ENCODE data around the gene BLOC1S1.
"Not testable (repeated sequence)": the region's sequence is repeated elsewhere in the genome, so short reads cannot be mapped to it uniquely, and the experiment has no call there.

Gene BLOC1S1

DNA sequence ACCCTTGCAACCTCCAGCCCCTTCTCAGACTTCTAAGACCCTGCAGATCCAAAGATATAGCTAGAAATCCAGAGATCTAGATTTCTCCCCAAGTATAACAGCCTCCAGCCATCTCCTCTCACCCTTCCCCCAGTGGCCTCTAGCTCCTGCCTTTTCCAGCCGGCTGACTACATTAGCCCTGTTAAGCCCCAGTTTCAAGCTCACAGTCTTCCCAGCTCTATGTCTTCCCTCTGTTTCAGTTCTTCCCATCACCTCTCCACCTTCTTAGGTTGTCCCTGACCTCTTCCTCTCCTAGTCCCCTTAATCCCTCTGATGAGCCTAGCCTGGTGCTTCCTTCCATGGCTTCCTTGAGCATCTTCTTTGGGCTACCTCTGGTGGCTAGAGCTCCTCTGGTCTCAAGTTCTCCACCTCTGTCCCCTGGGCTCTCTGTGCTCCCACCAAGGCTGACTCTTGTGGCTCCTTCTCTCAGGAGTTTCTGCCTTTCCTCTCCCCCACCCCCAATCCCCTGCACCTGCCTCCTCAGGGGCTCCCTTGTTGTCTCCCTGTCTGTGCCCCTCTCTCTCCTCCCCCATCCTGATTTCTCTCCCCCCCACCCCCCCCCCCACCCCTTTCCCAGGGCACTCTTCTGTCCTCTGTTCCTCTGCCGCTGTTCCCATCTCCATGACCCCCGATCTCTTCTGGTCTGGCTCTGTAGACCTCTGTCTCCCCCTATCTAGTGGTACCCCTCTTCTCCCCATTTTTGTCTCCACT is 26.3 kb downstream of the BLOC1S1 start:
- peaks cover 61% of the 10 kb centered on the region for H3K4me1 Mint-ChIP-seq
- no peaks in the 10 kb centered on the region for H3K9me3 Mint-ChIP-seq
- peak overlapping the region; percentile 81 to 94 for H3K4me3 Mint-ChIP-seq
- peak overlapping the region in 1 of 2 donors; percentile 67 for H3K27ac Mint-ChIP-seq
- DNase-seq (no peak), ATAC-seq (no peak)
- no peaks in the 10 kb centered on the region for H3K27me3 Mint-ChIP-seq

DNA sequence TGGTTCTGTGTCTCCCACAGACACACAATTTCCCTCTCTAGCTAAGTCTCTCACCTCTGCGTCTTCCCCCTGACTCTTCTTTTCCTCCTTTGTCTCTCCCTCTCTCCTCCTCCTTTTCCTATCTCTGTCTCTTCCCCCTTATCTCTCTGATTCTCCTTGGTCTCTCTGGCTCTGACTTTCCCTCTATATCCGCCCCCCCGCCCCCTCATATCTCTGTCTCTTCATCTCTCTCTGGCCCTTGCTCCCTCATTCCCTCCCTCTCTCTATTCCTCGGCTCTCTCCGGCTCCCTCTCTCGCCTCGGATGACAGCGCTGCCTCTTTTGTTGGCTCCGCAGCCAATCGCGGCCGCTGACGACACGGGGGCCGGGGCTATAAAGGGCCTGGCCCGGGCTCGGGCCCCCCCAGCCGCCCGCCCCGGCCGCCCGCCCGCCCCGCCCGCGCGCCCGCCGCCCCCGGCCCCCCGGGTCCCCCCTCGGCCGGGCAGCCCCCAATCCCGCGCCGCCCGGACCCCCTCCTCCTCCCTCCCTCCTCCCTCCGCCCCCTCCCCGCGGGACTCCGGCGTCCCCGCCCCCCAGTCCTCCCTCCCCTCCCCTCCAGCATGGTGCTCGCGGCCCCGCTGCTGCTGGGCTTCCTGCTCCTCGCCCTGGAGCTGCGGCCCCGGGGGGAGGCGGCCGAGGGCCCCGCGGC is 27.0 kb downstream of the BLOC1S1 start, which contains the start of gene GDF11:
Gene GDF11 (plus strand): TSS at position 404 of the 687 bp plus-strand sequence. CDS start 195 bp downstream, at position 599.
- Mint-ChIP-seq H3K4me1 (peaks cover 54% of the 10 kb centered on the region), H3K27me3 (no peaks in the 10 kb centered on the region), H3K4me3 (peak within 1 kb of the TSS; percentile 89 to 94), H3K9me3 (no peaks in the 10 kb centered on the region), H3K27ac (peak within 1 kb of the TSS; percentile 67 to 77)
- peak; percentile 64 to 68 for DNase-seq
- peak; percentile 60 for ATAC-seq

DNA sequence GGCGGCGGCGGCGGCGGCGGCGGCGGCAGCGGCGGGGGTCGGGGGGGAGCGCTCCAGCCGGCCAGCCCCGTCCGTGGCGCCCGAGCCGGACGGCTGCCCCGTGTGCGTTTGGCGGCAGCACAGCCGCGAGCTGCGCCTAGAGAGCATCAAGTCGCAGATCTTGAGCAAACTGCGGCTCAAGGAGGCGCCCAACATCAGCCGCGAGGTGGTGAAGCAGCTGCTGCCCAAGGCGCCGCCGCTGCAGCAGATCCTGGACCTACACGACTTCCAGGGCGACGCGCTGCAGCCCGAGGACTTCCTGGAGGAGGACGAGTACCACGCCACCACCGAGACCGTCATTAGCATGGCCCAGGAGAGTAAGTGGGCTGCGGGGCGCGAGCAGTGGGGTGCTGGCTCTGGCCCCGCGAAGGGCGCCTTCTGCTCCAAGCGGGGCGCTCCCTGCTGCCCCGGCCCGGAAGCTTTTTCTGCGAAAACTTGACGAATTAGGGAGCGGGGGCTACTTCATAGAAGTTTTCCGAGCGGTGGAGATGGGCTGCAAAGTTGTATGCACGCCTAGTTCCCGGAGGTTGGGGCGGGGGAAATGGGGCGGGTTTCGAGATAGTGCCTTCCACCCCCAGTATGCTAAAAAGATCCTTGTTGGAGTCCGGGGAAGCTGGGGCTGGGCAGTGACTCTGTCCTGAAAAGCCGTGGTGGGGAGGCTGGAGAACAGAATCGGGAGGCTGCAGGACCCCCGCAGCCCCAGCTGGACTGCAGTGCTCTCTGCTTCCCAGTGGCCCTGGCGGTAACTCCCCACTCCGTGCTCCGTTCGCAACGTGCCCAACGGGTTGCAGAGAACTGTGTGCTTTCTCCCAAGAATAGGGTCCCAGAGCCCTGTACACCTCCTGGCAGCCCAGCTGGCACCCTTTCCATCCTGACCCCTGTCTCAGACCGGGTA is 27.8 kb downstream of the BLOC1S1 start:
- Mint-ChIP-seq H3K27me3 (no peaks in the 10 kb centered on the region), H3K9me3 (no peaks in the 10 kb centered on the region), H3K27ac (peak overlapping the region; percentile 59 to 77), H3K4me1 (peaks cover 47% of the 10 kb centered on the region), H3K4me3 (peak overlapping the region; percentile 86 to 89)
- DNase-seq (peak; percentile 51 to 54), ATAC-seq (peak; percentile 63)

DNA sequence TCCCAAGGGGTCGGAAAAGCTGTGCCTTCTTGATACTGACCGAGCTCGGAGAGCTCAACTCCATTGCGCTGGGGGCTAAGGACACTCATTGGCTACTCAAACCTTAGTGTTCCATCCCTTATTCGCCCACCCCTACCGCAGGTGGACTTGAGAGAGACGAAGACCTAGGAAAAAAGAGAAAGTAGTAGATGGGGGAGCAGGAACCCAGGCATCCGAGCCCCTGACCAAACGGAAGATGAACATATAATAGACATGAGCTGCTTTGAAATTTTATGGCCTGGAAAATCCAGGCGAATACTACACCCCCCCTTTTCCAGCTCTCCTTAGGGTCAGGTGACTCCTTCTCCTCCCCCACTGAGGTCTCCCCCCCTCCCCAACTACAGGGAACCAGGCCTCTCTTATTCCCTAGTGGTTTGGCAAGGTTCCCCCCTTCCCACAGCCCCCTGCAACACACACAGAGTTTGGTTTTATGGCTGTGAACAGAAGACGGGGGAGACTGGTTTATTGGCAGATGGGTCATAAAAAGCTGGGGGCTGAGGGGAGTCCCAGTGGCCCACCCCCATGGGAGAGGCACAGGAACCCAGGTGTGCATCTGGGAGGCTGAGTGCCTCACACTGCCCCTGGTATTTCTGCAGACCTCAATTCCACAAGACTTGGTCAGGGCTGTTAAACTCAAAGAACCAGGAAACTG is 28.6 kb downstream of the BLOC1S1 start:
- no peak for ATAC-seq
- Mint-ChIP-seq H3K4me3 (peak overlapping the region; percentile 86 to 89), H3K27ac (peak overlapping the region; percentile 59 to 77), H3K9me3 (no peaks in the 10 kb centered on the region), H3K27me3 (no peaks in the 10 kb centered on the region), H3K4me1 (peaks cover 47% of the 10 kb centered on the region)
- no peak for DNase-seq

DNA sequence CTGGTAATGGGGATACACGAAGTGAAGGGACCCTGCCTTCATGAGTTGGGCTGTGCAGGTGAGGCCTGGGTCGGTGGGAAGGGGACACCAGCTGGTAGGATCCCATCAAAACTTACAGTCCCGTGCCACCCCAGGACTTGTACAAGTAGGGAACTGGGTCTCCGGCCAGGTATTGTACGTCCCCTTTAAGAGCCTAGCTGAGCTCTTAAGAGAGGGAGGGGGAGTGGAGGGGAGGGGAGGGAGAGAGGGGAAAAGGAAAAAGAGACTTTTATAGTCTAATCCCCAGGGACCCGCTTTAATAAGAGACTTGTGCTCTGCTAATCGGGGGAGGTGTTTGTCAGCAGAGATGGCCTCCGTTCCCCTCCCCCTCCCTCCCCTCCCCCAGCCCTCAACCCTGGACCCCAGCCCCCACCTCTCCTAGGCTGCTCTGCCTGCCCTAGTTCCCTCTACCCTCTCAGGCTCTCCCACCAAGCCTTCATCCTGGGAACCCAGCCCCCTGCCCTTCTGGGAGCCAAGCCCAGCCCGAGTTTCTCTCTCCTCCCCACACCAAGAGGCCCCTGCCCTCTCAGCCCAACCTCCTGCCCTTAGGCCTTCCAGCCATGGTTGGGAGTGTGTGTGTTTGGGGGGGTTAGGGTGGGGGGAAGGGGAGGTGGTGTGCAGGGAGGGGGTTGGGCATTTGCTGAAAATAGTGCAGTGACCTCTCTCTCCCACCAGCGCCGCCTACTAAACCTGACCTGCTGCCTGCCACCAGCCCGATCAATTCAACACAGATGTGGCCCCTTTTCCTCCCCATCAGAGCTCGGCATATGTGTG is 29.7 kb downstream of the BLOC1S1 start:
- ATAC-seq (no peak), DNase-seq (no peak)
- peaks cover 48% of the 10 kb centered on the region for H3K4me1 Mint-ChIP-seq
- H3K27me3 Mint-ChIP-seq = no peaks in the 10 kb centered on the region
- no peaks in the 10 kb centered on the region for H3K9me3 Mint-ChIP-seq
- no peak overlapping the region for H3K27ac Mint-ChIP-seq
- peak overlapping the region in 1 of 2 donors; percentile 16 for H3K4me3 Mint-ChIP-seq

DNA sequence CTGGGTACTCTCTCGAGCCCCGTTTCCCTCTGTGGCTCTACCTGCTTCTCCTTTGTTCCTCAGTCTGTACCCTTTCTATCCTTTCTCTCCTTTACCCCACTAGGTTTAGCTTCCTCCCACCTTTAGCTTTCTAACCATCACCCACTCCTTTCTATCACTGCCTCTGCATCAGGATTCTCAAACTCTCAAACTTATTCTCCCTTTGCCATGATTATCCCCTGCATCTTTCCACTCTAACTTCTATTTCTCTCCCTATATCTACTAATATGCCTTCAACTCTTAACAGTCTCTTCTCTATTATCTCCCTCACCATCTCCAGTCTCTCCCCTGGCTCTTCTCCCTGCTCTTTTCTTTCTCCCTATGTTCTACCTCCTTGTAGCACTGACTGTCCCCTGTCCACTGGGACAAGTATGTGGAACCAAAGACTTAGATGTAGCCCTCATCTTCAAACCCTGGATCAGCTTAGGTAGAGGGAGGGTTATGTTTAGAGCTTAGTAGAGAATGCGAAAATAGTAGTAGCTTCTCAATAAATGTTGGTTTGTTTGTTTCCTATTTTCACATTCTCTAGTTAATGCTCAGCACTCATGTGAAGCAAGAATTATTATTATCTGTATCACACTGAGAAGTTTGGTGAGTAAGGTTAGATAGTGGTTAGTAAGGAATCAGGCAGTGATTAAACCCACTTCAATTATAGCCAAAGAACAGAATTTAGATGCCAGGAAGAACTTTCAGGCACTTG is 30.5 kb downstream of the BLOC1S1 start:
- Mint-ChIP-seq H3K4me1 (peaks cover 48% of the 10 kb centered on the region), H3K4me3 (no peak overlapping the region), H3K27me3 (no peaks in the 10 kb centered on the region), H3K9me3 (no peaks in the 10 kb centered on the region), H3K27ac (peak overlapping the region in 1 of 2 donors; percentile 8)
- no peak for ATAC-seq
- no peak for DNase-seq

DNA sequence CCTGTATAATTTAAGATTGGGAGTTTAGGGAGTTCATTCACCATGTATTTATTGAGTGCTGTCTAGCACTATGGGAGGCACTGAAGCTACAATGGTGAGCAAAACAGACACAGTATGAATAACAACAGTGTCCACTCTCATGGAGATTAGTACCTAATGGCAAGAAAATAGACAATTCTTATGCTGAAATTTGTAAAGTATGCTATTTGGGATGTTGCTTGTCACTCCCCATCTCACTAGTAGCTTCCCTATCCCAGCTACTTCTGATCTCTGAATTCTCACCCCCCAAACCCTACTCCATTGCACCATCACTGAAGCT is 31.0 kb downstream of the BLOC1S1 start:
- Mint-ChIP-seq H3K27me3 (no peaks in the 10 kb centered on the region), H3K4me3 (no peak overlapping the region), H3K9me3 (no peaks in the 10 kb centered on the region), H3K27ac (no peak overlapping the region), H3K4me1 (peaks cover 45% of the 10 kb centered on the region)
- ATAC-seq (no peak), DNase-seq (no peak)

DNA sequence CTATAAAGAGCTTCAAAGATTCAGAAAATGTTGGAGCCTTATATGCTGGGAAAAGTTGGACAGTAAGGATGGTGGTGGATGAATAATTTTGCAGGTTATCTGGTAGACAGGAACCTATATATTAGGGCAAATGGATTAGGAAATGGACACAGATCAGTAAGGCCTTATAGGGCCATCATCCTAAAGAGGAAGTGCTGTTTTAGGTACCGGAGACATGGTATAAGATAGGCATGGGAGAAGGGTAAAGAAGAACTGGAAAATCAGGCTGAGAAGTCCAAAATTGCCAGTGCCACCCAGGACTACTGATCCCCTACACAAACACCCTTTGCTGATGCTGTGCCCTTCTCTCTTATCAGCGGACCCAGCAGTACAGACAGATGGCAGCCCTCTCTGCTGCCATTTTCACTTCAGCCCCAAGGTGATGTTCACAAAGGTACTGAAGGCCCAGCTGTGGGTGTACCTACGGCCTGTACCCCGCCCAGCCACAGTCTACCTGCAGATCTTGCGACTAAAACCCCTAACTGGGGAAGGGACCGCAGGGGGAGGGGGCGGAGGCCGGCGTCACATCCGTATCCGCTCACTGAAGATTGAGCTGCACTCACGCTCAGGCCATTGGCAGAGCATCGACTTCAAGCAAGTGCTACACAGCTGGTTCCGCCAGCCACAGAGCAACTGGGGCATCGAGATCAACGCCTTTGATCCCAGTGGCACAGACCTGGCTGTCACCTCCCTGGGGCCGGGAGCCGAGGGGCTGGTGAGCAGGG is 32.6 kb downstream of the BLOC1S1 start:
- H3K27me3 Mint-ChIP-seq = no peaks in the 10 kb centered on the region

DNA sequence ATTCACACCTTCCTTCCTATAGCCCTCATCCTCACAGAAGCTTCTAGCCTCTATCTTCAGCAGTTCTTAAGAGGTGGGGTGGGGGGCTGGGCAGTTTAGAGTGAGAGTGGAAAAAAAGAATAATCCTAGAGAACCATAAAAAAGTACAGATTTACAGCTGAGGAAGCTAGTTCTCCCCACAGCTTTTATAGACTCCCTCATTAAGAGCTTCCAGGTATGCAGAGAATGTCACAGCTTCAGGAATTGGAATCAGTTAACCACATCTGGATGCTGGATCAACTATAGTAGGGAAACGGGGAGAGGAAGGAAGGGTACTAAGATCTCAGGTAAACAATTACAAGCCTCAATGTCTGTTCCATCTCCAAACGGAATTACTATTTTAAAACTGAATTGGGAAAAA is 39.4 kb downstream of the BLOC1S1 start:
- DNase-seq = no peak
- Mint-ChIP-seq H3K27ac (no peak overlapping the region), H3K27me3 (no peaks in the 10 kb centered on the region), H3K9me3 (no peaks in the 10 kb centered on the region), H3K4me3 (no peak overlapping the region), H3K4me1 (peaks cover 7% of the 10 kb centered on the region)
- ATAC-seq = no peak

More for the DNA sequence above, 32.6 kb downstream of the BLOC1S1 start:
- ATAC-seq = no peak
- Mint-ChIP-seq H3K9me3 (no peaks in the 10 kb centered on the region), H3K27ac (no peak overlapping the region), H3K4me3 (no peak overlapping the region), H3K4me1 (peaks cover 34% of the 10 kb centered on the region)
- DNase-seq = no peak

DNA sequence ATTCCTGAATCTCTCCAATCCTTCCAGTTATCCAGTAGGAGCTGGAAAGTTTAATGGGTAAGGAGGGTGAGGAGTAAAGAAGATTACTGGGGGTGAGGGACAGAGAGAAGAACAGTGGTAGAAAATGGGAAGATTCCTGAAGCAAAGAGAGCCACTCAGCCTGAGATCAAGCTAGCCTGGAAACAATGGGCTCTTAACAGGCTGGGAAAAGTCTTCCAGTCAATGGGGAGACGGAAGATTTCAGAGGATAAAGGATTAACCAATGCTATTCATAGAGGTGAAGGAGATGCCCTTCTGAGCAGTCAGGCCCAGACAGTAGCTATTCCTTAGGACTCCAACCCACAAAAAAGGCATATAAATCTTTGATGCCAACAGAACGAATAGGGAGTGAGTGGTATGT is 41.9 kb downstream of the BLOC1S1 start:
- no peaks in the 10 kb centered on the region for H3K27me3 Mint-ChIP-seq
- H3K4me3 Mint-ChIP-seq = no peak overlapping the region
- peak overlapping the region in 1 of 2 donors; percentile 55 for H3K27ac Mint-ChIP-seq

DNA sequence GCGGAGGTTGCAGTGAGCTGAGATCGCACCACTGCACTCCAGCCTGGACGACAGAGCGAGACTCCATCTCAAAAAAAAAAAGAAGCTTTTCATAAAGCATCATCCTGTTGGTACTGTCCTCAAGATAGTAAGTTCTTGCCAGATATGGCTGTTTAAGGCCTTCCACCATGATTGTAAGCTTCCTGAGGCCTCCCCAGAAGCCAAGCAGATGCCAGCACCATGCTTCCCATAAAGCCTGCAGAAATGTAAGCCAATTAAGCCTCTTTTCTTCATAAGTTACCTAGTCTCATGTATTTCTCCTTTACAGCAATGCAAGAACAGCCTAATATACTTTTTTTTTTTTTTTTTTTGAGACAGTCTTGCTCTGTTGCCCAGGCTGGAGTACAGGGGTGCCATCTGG is 42.7 kb downstream of the BLOC1S1 start:
- H3K27me3 Mint-ChIP-seq, H3K4me3 Mint-ChIP-seq: not testable (repeated sequence)

More for the DNA sequence above, 41.9 kb downstream of the BLOC1S1 start:
- DNase-seq = no peak
- no peak for ATAC-seq
- H3K4me1 Mint-ChIP-seq = no peaks in the 10 kb centered on the region
- no peaks in the 10 kb centered on the region for H3K9me3 Mint-ChIP-seq

DNA sequence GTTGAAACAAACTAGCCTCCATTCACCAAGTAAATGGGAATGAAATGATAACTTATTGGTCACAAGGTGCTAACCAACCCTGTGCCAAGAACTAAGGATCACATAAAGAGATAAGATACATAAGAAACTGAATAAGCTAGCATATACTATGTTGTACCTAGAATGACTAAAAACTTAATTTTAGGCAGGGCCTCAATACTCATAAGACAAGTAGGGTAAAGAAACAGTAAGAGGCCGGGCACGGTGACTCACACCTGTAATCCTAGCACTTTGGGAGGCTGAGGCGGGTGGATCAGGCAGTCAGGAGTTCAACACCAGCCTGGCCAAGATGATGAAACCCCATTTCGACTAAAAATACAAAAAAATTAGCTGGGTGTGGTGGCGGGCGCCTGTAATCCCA is 44.8 kb downstream of the BLOC1S1 start:
- H3K4me1 Mint-ChIP-seq = no peaks in the 10 kb centered on the region
- ATAC-seq = peak; percentile 73
- H3K9me3 Mint-ChIP-seq = no peaks in the 10 kb centered on the region
- H3K27ac Mint-ChIP-seq = no peak overlapping the region
- no peaks in the 10 kb centered on the region for H3K27me3 Mint-ChIP-seq
- DNase-seq = no peak
- H3K4me3 Mint-ChIP-seq = no peak overlapping the region

More for the DNA sequence above, 42.7 kb downstream of the BLOC1S1 start:
- not testable (repeated sequence) for H3K4me1 Mint-ChIP-seq, H3K27ac Mint-ChIP-seq, H3K9me3 Mint-ChIP-seq, DNase-seq, ATAC-seq

DNA sequence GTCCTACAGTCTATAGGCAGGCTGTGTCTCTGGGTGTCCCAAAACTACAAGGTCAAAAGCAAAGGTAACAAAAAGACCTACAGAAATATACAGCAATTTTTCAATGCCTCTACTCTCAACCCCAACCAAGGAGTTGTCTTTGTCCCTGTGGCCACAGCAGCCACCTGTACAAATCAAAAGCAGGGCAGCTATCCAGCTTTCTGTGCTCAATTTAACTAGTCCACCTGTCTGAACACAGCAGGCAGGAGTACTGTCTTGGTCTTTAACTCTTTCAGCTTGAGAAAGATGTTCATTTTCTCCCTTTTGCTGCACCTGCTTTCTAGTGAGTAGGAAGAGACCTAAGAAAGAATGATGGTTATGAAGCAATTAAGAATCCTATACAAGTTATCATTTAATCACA is 46.8 kb downstream of the BLOC1S1 start:
- ATAC-seq (no peak), DNase-seq (no peak)
- H3K4me3 Mint-ChIP-seq = no peak overlapping the region
- H3K27ac Mint-ChIP-seq = no peak overlapping the region
- no peaks in the 10 kb centered on the region for H3K4me1 Mint-ChIP-seq
- no peaks in the 10 kb centered on the region for H3K9me3 Mint-ChIP-seq
- H3K27me3 Mint-ChIP-seq = no peaks in the 10 kb centered on the region

Measured in stimulated activated naive CD8-positive, alpha-beta T cell treated with anti-CD3 and anti-CD28 coated beads, Interleukin-15, amount 100 ng/mL, for 72 hours (primary cell).